HepG2 (cell line): ENCODE data around the gene ZFAND2B. TPM values are rescaled to one million over a fixed set of nuclear protein-coding genes. Genes with fewer than 3 reads are reported as not detected.

ENCODE experiments used
- ATAC-seq: fragments of 200-7000 bp; cut with Tn5 transposase; 3 replicates; pipeline ENCODE4 v1.9.1; 2020; ENCODE audit warnings: mild to moderate bottlenecking, moderate library complexity
- BruUV-seq: library from RNA; stranded (reverse); fragments of 400-500 nt; replicated peaks from 2 replicates; lab custom pipeline; 2021; lab: Mats Ljungman, UMichigan
- CTCF ChIA-PET: fragments of 300-600 bp; formaldehyde crosslinking; extraction: SDS; loops from one replicate; lab custom pipeline; 2021; ENCODE audit warnings: low total read pairs, inconsistent platforms, low intra/inter-chr PET ratio; lab: Yijun Ruan, JAX
- POLR2A ChIA-PET: fragments of 350-600 bp; sonication (Branson Sonifier 250); formaldehyde crosslinking; loops from one replicate; lab custom pipeline; 2020; ENCODE audit warnings: antibody characterized with exemption, inconsistent platforms; lab: Yijun Ruan, JAX
- DNase-seq: peaks from one replicate; pipeline ENCODE4 v3.0.0-alpha.2; 2015; ENCODE audit warnings: low spot score
- FAIRE-seq: peaks from 3 replicates; lab custom pipeline; 2011; peaks lifted over from hg19 to GRCh38; lab: Jason Lieb, UNC
- H2AFZ ChIP-seq: one replicate; pipeline ENCODE4 v1.6.1; 2011; ENCODE audit warnings: low read length, inconsistent platforms
- H3K27ac ChIP-seq: fragments of 300-600 bp; 3 replicates; pipeline ENCODE4 v1.8.0; 2011; ENCODE audit warnings: mixed run types, mild to moderate bottlenecking, mixed read lengths, low read length, inconsistent platforms; ENCODE audit not compliant: insufficient read depth; ENCODE audit errors: extremely low read length
- H3K27me3 ChIP-seq, 2 experiments: fragments of 200-600 bp in 1 of 2; 2 replicates in 1 of 2; 3 replicates in 1 of 2; pipeline versions ENCODE4 v1.6.0 to v1.8.0; 2011; ENCODE audit warnings: low read length in 2 of 2, mild to moderate bottlenecking in 2 of 2, moderate library complexity in 2 of 2, inconsistent platforms in 1 of 2; ENCODE audit not compliant: insufficient read depth in 2 of 2, control insufficient read depth in 1 of 2
- H3K36me3 ChIP-seq, 2 experiments: fragments of 200-600 bp in 1 of 2; replicated peaks in 1 of 2; 2 replicates in 1 of 2; 3 replicates in 1 of 2; pipeline versions ENCODE4 v1.5.1 to v1.8.0; 2011; ENCODE audit warnings: low read length in 2 of 2, inconsistent platforms in 1 of 2; ENCODE audit not compliant: insufficient read depth in 2 of 2, control insufficient read depth in 1 of 2
- H3K4me1 ChIP-seq: 2 replicates; pipeline ENCODE4 v1.5.1; 2012; ENCODE audit warnings: low read length, inconsistent platforms; ENCODE audit not compliant: insufficient read depth
- H3K4me2 ChIP-seq: 2 replicates; pipeline ENCODE4 v1.6.0; 2011; ENCODE audit warnings: low read depth, low read length, inconsistent platforms
- H3K4me3 ChIP-seq, 3 experiments: fragments of 200-600 bp in 1 of 3; sonication (generic), shearing (Covaris generic) in 1 of 3; replicated peaks in 1 of 3; 2 replicates each; pipeline ENCODE4 v1.5.1; 2011 to 2016; ENCODE audit warnings: low read length in 3 of 3, inconsistent platforms in 2 of 3, low read depth in 2 of 3, mild to moderate bottlenecking in 2 of 3, control low read depth in 1 of 3, mixed read lengths in 1 of 3; ENCODE audit not compliant: insufficient read depth in 1 of 3
- H3K79me2 ChIP-seq: one replicate; pipeline ENCODE4 v1.6.1; 2011; ENCODE audit warnings: low read length, inconsistent platforms; ENCODE audit not compliant: insufficient read depth
- H3K9ac ChIP-seq: 2 replicates; pipeline ENCODE4 v1.6.0; 2011; ENCODE audit warnings: mild to moderate bottlenecking, low read depth, low read length, inconsistent platforms; ENCODE audit not compliant: insufficient read depth
- H3K9me3 ChIP-seq: 2 replicates; pipeline ENCODE4 v1.5.1; 2012; ENCODE audit warnings: mild to moderate bottlenecking, low read length
- H4K20me1 ChIP-seq: 2 replicates; pipeline ENCODE4 v1.6.0; 2011; ENCODE audit warnings: inconsistent platforms, mild to moderate bottlenecking, low read length, moderate library complexity; ENCODE audit not compliant: insufficient read depth
- GABPB1 ChIP-seq: IDR thresholded peaks from 2 replicates; pipeline ENCODE4 v1.6.1; 2016; ENCODE audit warnings: mild to moderate bottlenecking, missing genetic modification reagents, moderate library complexity, missing compliant biosample characterization
- POGZ ChIP-seq: sonication (generic); formaldehyde crosslinking; IDR thresholded peaks from 2 replicates; pipeline ENCODE4 v1.4.0; 2020; ENCODE audit warnings: mild to moderate bottlenecking, missing genetic modification reagents
- TCF12 ChIP-seq, 2 experiments: fragments of 450-650 bp in 1 of 2; sonication (generic) in 1 of 2; formaldehyde crosslinking in 1 of 2; IDR thresholded peaks; 2 replicates each; pipeline versions ENCODE4 v1.6.1 to v1.8.0; 2017 to 2022; ENCODE audit warnings: antibody characterized with exemption in 1 of 2, mild to moderate bottlenecking in 1 of 2, missing genetic modification reagents in 1 of 2, moderate library complexity in 1 of 2
- YEATS2 ChIP-seq: sonication (generic); formaldehyde crosslinking; IDR thresholded peaks from 2 replicates; pipeline ENCODE4 v1.4.0; 2020; ENCODE audit warnings: missing genetic modification reagents, borderline replicate concordance
- WGBS: methylation state at CpG from one replicate; pipeline ENCODE4 v1.1.6; 2017; ENCODE audit warnings: low lambda C conversion rate; 5-methylcytosine and 5-hydroxymethylcytosine counted together
- in situ Hi-C: cut with HindIII; loops from 2 replicates; pipeline ENCODE4 v1.10.0; 2017; ENCODE audit warnings: low pct_unique_long_range_greater_than_20kb; ENCODE audit not compliant: extremely low pct_ligation_motif_present
- intact Hi-C: fragments of 100-400 bp; cut with micrococcal nuclease; formaldehyde crosslinking; loops from one replicate; pipeline ENCODE4 v1.10.0; 2022; ENCODE audit not compliant: unreplicated experiment
- polyA plus RNA-seq, 8 experiments: library from polyadenylated mRNA; depleted of rRNA in 3 of 8; stranded (reverse) in 7 of 8; unstranded in 1 of 8; fragments of >200 nt; fragmentation: Illumina TruSeq in 4 of 8; extraction: Trizol in 4 of 8; gene quantifications; 2 replicates each; pipeline versions ENCODE4 v1.2.1 to v1.2.3, GENCODE V29; 2011 to 2016; ENCODE audit warnings: low read depth in 4 of 8, missing spikeins in 1 of 8, mixed read lengths in 1 of 8; ENCODE audit not compliant: insufficient read depth in 1 of 8
- total RNA-seq, 5 experiments: library from RNA; depleted of rRNA; stranded (reverse); fragments of >200 nt; fragmentation: Illumina TruSeq; extraction: Trizol; gene quantifications; 2 replicates each; pipeline ENCODE4 v1.2.3, GENCODE V29; 2016; ENCODE audit warnings: low read depth in 1 of 5
- TF ChIP-seq, protein P1 (sequence below): sonication (generic); formaldehyde crosslinking; IDR thresholded peaks from 2 replicates; pipeline ENCODE4 v1.4.0; 2020; ENCODE audit warnings: missing genetic modification reagents

The ZFAND2B gene
- total and polyA plus RNA-seq, 2 of the 13 experiments (the other 11 are each of a cell fraction or from before 2014, with no cell fraction given): 53.3 to 115 TPM

DNA sequence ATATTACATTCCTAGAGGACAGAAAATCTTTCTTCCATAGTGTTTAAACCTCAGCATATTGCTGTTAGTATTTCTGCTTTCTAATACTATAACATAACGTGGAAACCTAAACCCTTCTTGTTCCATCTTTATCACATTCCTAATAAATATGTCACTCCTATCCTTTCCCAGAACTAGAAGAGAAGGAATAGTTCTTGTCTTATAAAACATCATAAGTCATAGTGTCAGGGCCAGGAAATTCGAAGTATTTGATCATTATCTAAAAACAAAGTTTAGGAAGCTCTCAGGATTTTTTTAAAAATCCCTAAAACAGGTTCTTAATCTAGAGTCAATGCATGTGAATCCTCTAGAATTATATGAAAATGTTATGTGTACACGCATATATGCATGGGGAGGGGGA lies 48.0 kb upstream of the ZFAND2B start:
- H3K9me3 ChIP-seq: no peaks in the 10 kb centered on the region
- in situ Hi-C loops (loop anchor here (5.0 kb wide), 1 partner anchor 101 kb away; no protein-coding TSS in a partner anchor), intact Hi-C loops (no loop called here)
- no peak overlapping the region for H3K4me2 ChIP-seq
- no peaks in the 10 kb centered on the region for H4K20me1 ChIP-seq
- POLR2A ChIA-PET: interaction anchor here (1.1 to 2.9 kb wide), 2 partner anchors 50 to 53 kb away, joined by 3 to 14 read pairs; no protein-coding TSS in a partner anchor
- DNase-seq (no peak), ATAC-seq (no peak), FAIRE-seq (no peak)
- H3K27me3 ChIP-seq: no peaks in the 10 kb centered on the region
- H3K36me3 ChIP-seq: peaks cover 5 to 21% of the 10 kb centered on the region in 2 experiments
- WGBS: 81% methylated on average over 3 of the region's 3 CpGs
- CTCF ChIA-PET: interaction anchor here (3.2 to 4.4 kb wide), 2 partner anchors 53 to 137 kb away, joined by 28 to 50 read pairs; no protein-coding TSS in a partner anchor
- H3K79me2 ChIP-seq: no peaks in the 10 kb centered on the region
- BruUV-seq: no TSS peak
- H3K9ac ChIP-seq: no peak overlapping the region
- H3K27ac ChIP-seq: no peak overlapping the region
- H3K4me3 ChIP-seq: no peak overlapping the region
- H3K4me1 ChIP-seq: peaks cover 18% of the 10 kb centered on the region
- no peak overlapping the region for H2AFZ ChIP-seq
- TF ChIP-seq TCF12 (IDR thresholded peaks at IDR 0.05) (no peak), TCF12 (CRISPR knock-in tag; IDR thresholded peaks at IDR 0.05) (no peak), POGZ (CRISPR knock-in tag) (no peak), GABPB1 (CRISPR knock-in tag) (no peak), YEATS2 (no peak)
- TF ChIP-seq, protein P1, sequence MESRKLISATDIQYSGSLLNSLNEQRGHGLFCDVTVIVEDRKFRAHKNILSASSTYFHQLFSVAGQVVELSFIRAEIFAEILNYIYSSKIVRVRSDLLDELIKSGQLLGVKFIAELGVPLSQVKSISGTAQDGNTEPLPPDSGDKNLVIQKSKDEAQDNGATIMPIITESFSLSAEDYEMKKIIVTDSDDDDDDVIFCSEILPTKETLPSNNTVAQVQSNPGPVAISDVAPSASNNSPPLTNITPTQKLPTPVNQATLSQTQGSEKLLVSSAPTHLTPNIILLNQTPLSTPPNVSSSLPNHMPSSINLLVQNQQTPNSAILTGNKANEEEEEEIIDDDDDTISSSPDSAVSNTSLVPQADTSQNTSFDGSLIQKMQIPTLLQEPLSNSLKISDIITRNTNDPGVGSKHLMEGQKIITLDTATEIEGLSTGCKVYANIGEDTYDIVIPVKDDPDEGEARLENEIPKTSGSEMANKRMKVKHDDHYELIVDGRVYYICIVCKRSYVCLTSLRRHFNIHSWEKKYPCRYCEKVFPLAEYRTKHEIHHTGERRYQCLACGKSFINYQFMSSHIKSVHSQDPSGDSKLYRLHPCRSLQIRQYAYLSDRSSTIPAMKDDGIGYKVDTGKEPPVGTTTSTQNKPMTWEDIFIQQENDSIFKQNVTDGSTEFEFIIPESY (CRISPR knock-in tag): no peak
